HepG2 (cell line): ENCODE data around the gene FAM219B. TPM values are rescaled to one million over a fixed set of nuclear protein-coding genes. Genes with fewer than 3 reads are reported as not detected.

Experiments
- CBX5 ChIP-seq: sonication (generic); formaldehyde crosslinking; IDR thresholded peaks from 2 replicates; pipeline ENCODE4 v1.4.0; 2020; ENCODE audit warnings: missing genetic modification reagents, borderline replicate concordance
- CEBPG ChIP-seq: IDR thresholded peaks from 2 replicates; pipeline ENCODE4 v1.6.1; 2016
- CHCHD3 ChIP-seq: sonication (generic); formaldehyde crosslinking; IDR thresholded peaks from 2 replicates; pipeline ENCODE4 v1.8.0; 2022; ENCODE audit warnings: mild to moderate bottlenecking, missing genetic modification reagents, moderate library complexity
- ETS1 ChIP-seq: sonication (generic); formaldehyde crosslinking; IDR thresholded peaks from 2 replicates; pipeline ENCODE4 v1.4.0; 2020; ENCODE audit warnings: missing genetic modification reagents
- GLI4 ChIP-seq: sonication (generic); formaldehyde crosslinking; IDR thresholded peaks from 2 replicates; pipeline ENCODE4 v1.5.1; 2020; ENCODE audit warnings: missing genetic modification reagents, mild to moderate bottlenecking, moderate library complexity, borderline replicate concordance
- LCORL ChIP-seq, 2 experiments: fragments of 450-650 bp in 1 of 2; sonication (generic) in 1 of 2; formaldehyde crosslinking in 1 of 2; IDR thresholded peaks; 2 replicates each; pipeline versions ENCODE4 v1.5.0 to v1.6.1; 2017 to 2020; ENCODE audit warnings: antibody characterized with exemption in 1 of 2, missing genetic modification reagents in 1 of 2
- MXD3 ChIP-seq: IDR thresholded peaks from 2 replicates; pipeline ENCODE4 v1.6.1; 2016; ENCODE audit warnings: mild to moderate bottlenecking, missing biosample characterization, missing genetic modification reagents
- MYC ChIP-seq: sonication (generic); formaldehyde crosslinking; IDR thresholded peaks from 2 replicates; pipeline ENCODE4 v1.9.0; 2021; ENCODE audit warnings: missing genetic modification reagents, borderline replicate concordance
- NAIF1 ChIP-seq: sonication (generic); formaldehyde crosslinking; IDR thresholded peaks from 2 replicates; pipeline ENCODE4 v1.5.0; 2020; ENCODE audit warnings: mild to moderate bottlenecking, missing genetic modification reagents, borderline replicate concordance
- PCBP2 ChIP-seq: fragments of 200-400 bp; formaldehyde crosslinking; optimal IDR thresholded peaks from 2 replicates; pipeline ENCODE3; 2018; ENCODE audit warnings: low read length, low read depth; ENCODE audit not compliant: poor library complexity, severe bottlenecking
- SALL1 ChIP-seq: sonication (generic); formaldehyde crosslinking; IDR thresholded peaks from 2 replicates; pipeline ENCODE4 v1.8.0; 2022; ENCODE audit warnings: mild to moderate bottlenecking, missing genetic modification reagents
- SIN3A ChIP-seq: IDR thresholded peaks from 2 replicates; pipeline ENCODE4 v1.6.1; 2011; ENCODE audit warnings: low read depth, mild to moderate bottlenecking, control low read depth, low read length, borderline replicate concordance
- SNAI1 ChIP-seq: sonication (generic); formaldehyde crosslinking; IDR thresholded peaks from 2 replicates; pipeline ENCODE4 v1.5.0; 2020; ENCODE audit warnings: mild to moderate bottlenecking, missing genetic modification reagents, borderline replicate concordance
- YEATS4 ChIP-seq: sonication (generic); formaldehyde crosslinking; IDR thresholded peaks from 2 replicates; pipeline ENCODE4 v1.4.0; 2020; ENCODE audit warnings: missing genetic modification reagents, borderline replicate concordance
- ZNF121 ChIP-seq: sonication (generic); formaldehyde crosslinking; IDR thresholded peaks from 2 replicates; pipeline ENCODE4 v1.5.0; 2020; ENCODE audit warnings: mild to moderate bottlenecking, missing genetic modification reagents
- ZNF3 ChIP-seq: IDR thresholded peaks from 2 replicates; pipeline ENCODE4 v1.7.0; 2017; ENCODE audit warnings: inconsistent platforms
- ZNF549 ChIP-seq: sonication (generic); formaldehyde crosslinking; IDR thresholded peaks from 2 replicates; pipeline ENCODE4 v1.5.0; 2020; ENCODE audit warnings: missing genetic modification reagents
- ZNF580 ChIP-seq: IDR thresholded peaks from 2 replicates; pipeline ENCODE4 v1.6.1; 2016; ENCODE audit warnings: low read depth, borderline replicate concordance
- ZNF598 ChIP-seq: sonication (generic); formaldehyde crosslinking; IDR thresholded peaks from 2 replicates; pipeline ENCODE4 v1.5.1; 2020; ENCODE audit warnings: mild to moderate bottlenecking, missing genetic modification reagents, borderline replicate concordance
- ZNF687 ChIP-seq: sonication (generic); formaldehyde crosslinking; IDR thresholded peaks from 2 replicates; pipeline ENCODE4 v1.5.1; 2020; ENCODE audit warnings: mild to moderate bottlenecking, missing genetic modification reagents, moderate library complexity
- ZNF768 ChIP-seq: sonication (generic); formaldehyde crosslinking; IDR thresholded peaks from 2 replicates; pipeline ENCODE4 v1.4.0; 2020; ENCODE audit warnings: missing genetic modification reagents
- ZNF784 ChIP-seq: sonication (generic); formaldehyde crosslinking; IDR thresholded peaks from 2 replicates; pipeline ENCODE4 v1.5.1; 2020; ENCODE audit warnings: missing genetic modification reagents, mild to moderate bottlenecking, borderline replicate concordance
- polyA plus RNA-seq, 8 experiments: library from polyadenylated mRNA; depleted of rRNA in 3 of 8; stranded (reverse) in 7 of 8; unstranded in 1 of 8; fragments of >200 nt; fragmentation: Illumina TruSeq in 4 of 8; extraction: Trizol in 4 of 8; gene quantifications; 2 replicates each; pipeline versions ENCODE4 v1.2.1 to v1.2.3, GENCODE V29; 2011 to 2016; ENCODE audit warnings: low read depth in 4 of 8, missing spikeins in 1 of 8, mixed read lengths in 1 of 8; ENCODE audit not compliant: insufficient read depth in 1 of 8
- total RNA-seq, 5 experiments: library from RNA; depleted of rRNA; stranded (reverse); fragments of >200 nt; fragmentation: Illumina TruSeq; extraction: Trizol; gene quantifications; 2 replicates each; pipeline ENCODE4 v1.2.3, GENCODE V29; 2016; ENCODE audit warnings: low read depth in 1 of 5

The FAM219B gene
- total and polyA plus RNA-seq, 2 of the 13 experiments (the other 11 are each of a cell fraction or from before 2014, with no cell fraction given): 36.6 to 50.2 TPM

- no peak for TF ChIP-seq CBX5 (CRISPR knock-in tag)
- TF ChIP-seq PCBP2: no peak
- no peak; the same call in 1 of the 2 replicates for TF ChIP-seq ZNF687
- peak; percentile 9; the same call in 1 of the 2 replicates for TF ChIP-seq MYC (CRISPR knock-in tag)
- TF ChIP-seq ZNF549 (CRISPR knock-in tag): no peak
- no peak for TF ChIP-seq ETS1 (CRISPR knock-in tag)
- TF ChIP-seq CHCHD3 (CRISPR knock-in tag): no peak
- TF ChIP-seq SIN3A: no peak; the same call in 1 of the 2 replicates
- TF ChIP-seq SNAI1: no peak
- 0 out of 2 replicates have a peak, but pooled peaks have one; percentile 44 for TF ChIP-seq SALL1 (CRISPR knock-in tag)
- TF ChIP-seq ZNF580 (CRISPR knock-in tag): 0 out of 2 replicates have a peak, but pooled peaks have one; percentile 10
- 0 out of 2 replicates have a peak, but pooled peaks have one; percentile 27 for TF ChIP-seq NAIF1 (CRISPR knock-in tag)
- TF ChIP-seq ZNF598 (CRISPR knock-in tag): no peak
- TF ChIP-seq YEATS4: 0 out of 2 replicates have a peak, but pooled peaks have one; percentile 5
- TF ChIP-seq ZNF3 (CRISPR knock-in tag): peak; percentile 89
- TF ChIP-seq ZNF768: peak; percentile 56; the same call in 1 of the 2 replicates
- TF ChIP-seq ZNF784 (CRISPR knock-in tag): no peak
- peak; percentile 87 for TF ChIP-seq ZNF121 (CRISPR knock-in tag)
- TF ChIP-seq LCORL (IDR thresholded peaks at IDR 0.05): no peak
- 0 out of 2 replicates have a peak, but pooled peaks have one; percentile 11 for TF ChIP-seq LCORL (CRISPR knock-in tag; IDR thresholded peaks at IDR 0.05)
- TF ChIP-seq CEBPG (CRISPR knock-in tag): peak; percentile 13; the same call in 1 of the 2 replicates
- no peak for TF ChIP-seq MXD3 (CRISPR knock-in tag)
- TF ChIP-seq GLI4: 0 out of 2 replicates have a peak, but pooled peaks have one; percentile 12
These were observed 32.8 kb downstream of the FAM219B start (continued) for GRCh38 chr15:74873756-74874424.
